ENCODE data around the gene ANKRD55.

- TF ChIP-seq, protein P1, sequence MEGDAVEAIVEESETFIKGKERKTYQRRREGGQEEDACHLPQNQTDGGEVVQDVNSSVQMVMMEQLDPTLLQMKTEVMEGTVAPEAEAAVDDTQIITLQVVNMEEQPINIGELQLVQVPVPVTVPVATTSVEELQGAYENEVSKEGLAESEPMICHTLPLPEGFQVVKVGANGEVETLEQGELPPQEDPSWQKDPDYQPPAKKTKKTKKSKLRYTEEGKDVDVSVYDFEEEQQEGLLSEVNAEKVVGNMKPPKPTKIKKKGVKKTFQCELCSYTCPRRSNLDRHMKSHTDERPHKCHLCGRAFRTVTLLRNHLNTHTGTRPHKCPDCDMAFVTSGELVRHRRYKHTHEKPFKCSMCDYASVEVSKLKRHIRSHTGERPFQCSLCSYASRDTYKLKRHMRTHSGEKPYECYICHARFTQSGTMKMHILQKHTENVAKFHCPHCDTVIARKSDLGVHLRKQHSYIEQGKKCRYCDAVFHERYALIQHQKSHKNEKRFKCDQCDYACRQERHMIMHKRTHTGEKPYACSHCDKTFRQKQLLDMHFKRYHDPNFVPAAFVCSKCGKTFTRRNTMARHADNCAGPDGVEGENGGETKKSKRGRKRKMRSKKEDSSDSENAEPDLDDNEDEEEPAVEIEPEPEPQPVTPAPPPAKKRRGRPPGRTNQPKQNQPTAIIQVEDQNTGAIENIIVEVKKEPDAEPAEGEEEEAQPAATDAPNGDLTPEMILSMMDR (IDR thresholded peaks at IDR 0.05), result no peak
- TF ChIP-seq POLR2AphosphoS5 (IDR thresholded peaks at IDR 0.05) (no peak), POLR2A (IDR thresholded peaks at IDR 0.05) (no peak), EP300 (IDR thresholded peaks at IDR 0.05) (no peak)
Observed at GRCh38 chr5:56267856-56268255, 34.7 kb upstream of the ANKRD55 start.

Measured in sigmoid colon (tissue), 4 donors.